Nephron progenitor cell (in vitro differentiated cells): ENCODE measurements around the gene PSMD5.

Experiments
- DNase-seq: peaks from one replicate; pipeline ENCODE4 v3.0.0; 2021
- H3K27ac Mint-ChIP-seq: 2 replicates; pipeline ENCODE4 v1.8.0; 2021; ENCODE audit warnings: mild to moderate bottlenecking, moderate library complexity, mixed read lengths
- H3K27me3 Mint-ChIP-seq: 2 replicates; pipeline ENCODE4 v1.8.0; 2021; ENCODE audit warnings: mild to moderate bottlenecking, low read depth, mixed read lengths; ENCODE audit not compliant: poor library complexity
- H3K36me3 Mint-ChIP-seq: 2 replicates; pipeline ENCODE4 v1.8.0; 2021; ENCODE audit warnings: low read depth, mixed read lengths
- H3K4me1 Mint-ChIP-seq: 2 replicates; pipeline ENCODE4 v1.8.0; 2021; ENCODE audit warnings: mixed read lengths
- H3K4me3 Mint-ChIP-seq: 2 replicates; pipeline ENCODE4 v1.8.0; 2021; ENCODE audit warnings: mild to moderate bottlenecking, moderate library complexity, mixed read lengths
- H3K9me3 Mint-ChIP-seq: 2 replicates; pipeline ENCODE4 v1.8.0; 2021; ENCODE audit warnings: mild to moderate bottlenecking, moderate library complexity, mixed read lengths
- TF ChIP-seq, protein P1 (sequence below): fragments of 200-600 bp; sonication (generic); IDR thresholded peaks from 2 replicates; pipeline ENCODE4 v1.5.0; 2021; ENCODE audit warnings: antibody characterized with exemption

PSMD5 gene

DNA sequence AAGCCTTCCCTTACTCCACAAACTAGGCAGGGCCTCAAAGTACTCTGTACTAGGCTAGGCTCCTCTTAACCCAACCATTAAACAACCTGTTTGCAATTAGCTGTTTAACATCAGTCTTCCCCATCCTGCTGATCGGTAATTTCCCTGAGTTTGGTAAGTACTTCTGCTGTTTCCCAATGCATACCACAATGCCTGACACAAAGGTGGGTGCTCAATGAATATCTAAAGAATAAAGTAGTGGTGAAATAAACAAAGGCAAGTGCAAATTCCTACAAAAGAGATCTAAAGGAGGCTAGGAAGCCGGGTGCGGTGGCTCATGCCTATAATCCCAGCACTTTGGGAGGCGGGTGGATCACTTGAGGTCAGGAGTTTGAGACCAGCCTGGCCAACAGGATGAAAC is 74.5 kb downstream of the PSMD5 start:
- TF ChIP-seq, protein P1, sequence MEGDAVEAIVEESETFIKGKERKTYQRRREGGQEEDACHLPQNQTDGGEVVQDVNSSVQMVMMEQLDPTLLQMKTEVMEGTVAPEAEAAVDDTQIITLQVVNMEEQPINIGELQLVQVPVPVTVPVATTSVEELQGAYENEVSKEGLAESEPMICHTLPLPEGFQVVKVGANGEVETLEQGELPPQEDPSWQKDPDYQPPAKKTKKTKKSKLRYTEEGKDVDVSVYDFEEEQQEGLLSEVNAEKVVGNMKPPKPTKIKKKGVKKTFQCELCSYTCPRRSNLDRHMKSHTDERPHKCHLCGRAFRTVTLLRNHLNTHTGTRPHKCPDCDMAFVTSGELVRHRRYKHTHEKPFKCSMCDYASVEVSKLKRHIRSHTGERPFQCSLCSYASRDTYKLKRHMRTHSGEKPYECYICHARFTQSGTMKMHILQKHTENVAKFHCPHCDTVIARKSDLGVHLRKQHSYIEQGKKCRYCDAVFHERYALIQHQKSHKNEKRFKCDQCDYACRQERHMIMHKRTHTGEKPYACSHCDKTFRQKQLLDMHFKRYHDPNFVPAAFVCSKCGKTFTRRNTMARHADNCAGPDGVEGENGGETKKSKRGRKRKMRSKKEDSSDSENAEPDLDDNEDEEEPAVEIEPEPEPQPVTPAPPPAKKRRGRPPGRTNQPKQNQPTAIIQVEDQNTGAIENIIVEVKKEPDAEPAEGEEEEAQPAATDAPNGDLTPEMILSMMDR, result no peak
- Mint-ChIP-seq H3K4me1 (no peaks in the 10 kb centered on the region), H3K27me3 (peaks cover 2% of the 10 kb centered on the region), H3K9me3 (no peaks in the 10 kb centered on the region), H3K4me3 (no peak overlapping the region), H3K36me3 (peaks cover 66% of the 10 kb centered on the region), H3K27ac (peak overlapping the region; percentile 40)
- DNase-seq, result no peak

GRCh38 chr9:120767451-120767850 is 75.3 kb downstream of the PSMD5 start:
- Mint-ChIP-seq H3K27me3 (peaks cover 2% of the 10 kb centered on the region), H3K4me1 (no peaks in the 10 kb centered on the region), H3K36me3 (peaks cover 68% of the 10 kb centered on the region), H3K9me3 (no peaks in the 10 kb centered on the region), H3K27ac (no peak overlapping the region), H3K4me3 (no peak overlapping the region)
- TF ChIP-seq, protein P1, result no peak
- no peak for DNase-seq
